Measurements from ENCODE around the gene NELL2.
A peak's percentile ranks its signal among the peaks of the same experiment; 100 is the strongest.

The NELL2 gene

GRCh38 chr12:44677724-44678123 is 198.4 kb downstream of the NELL2 start:
- no peak for DNase-seq

GRCh38 chr12:44674875-44675274 is 201.2 kb downstream of the NELL2 start:
- no peak for DNase-seq

GRCh38 chr12:44673811-44674210 is 202.3 kb downstream of the NELL2 start:
- no peak for DNase-seq

GRCh38 chr12:44672042-44672441 is 204.1 kb downstream of the NELL2 start:
- DNase-seq = no peak

- no peak for DNase-seq
Observed at GRCh38 chr12:44668443-44668842, 207.7 kb downstream of the NELL2 start.

GRCh38 chr12:44667461-44667860 is 208.7 kb downstream of the NELL2 start:
- DNase-seq = no peak

GRCh38 chr12:44663291-44663690 is 212.8 kb downstream of the NELL2 start:
- no peak for DNase-seq

- DNase-seq = no peak
Observed at GRCh38 chr12:44655846-44656245, 220.3 kb downstream of the NELL2 start.

GRCh38 chr12:44654646-44655639 is 221.2 kb downstream of the NELL2 start:
- no peak for DNase-seq

GRCh38 chr12:44653861-44654527 is 222.1 kb downstream of the NELL2 start:
- no peak for DNase-seq

GRCh38 chr12:44649693-44650092 is 226.4 kb downstream of the NELL2 start:
- DNase-seq = no peak

- no peak for DNase-seq
Observed at GRCh38 chr12:44647917-44648690, 228.0 kb downstream of the NELL2 start.

GRCh38 chr12:44640427-44641190 is 235.5 kb downstream of the NELL2 start:
- DNase-seq = no peak

GRCh38 chr12:44637875-44638274 is 238.2 kb downstream of the NELL2 start:
- DNase-seq = no peak

- DNase-seq = no peak
Observed at GRCh38 chr12:44628180-44628579, 247.9 kb downstream of the NELL2 start.

- no peak for DNase-seq
Observed at GRCh38 chr12:44627387-44628166, 248.5 kb downstream of the NELL2 start.

- DNase-seq = peak; percentile 10
Observed at GRCh38 chr12:44626883-44627282, 249.2 kb downstream of the NELL2 start.

- DNase-seq = peak; percentile 49
Observed at GRCh38 chr12:44618946-44619345, 257.2 kb downstream of the NELL2 start.

- DNase-seq = no peak
Observed at GRCh38 chr12:44616402-44616801, 259.7 kb downstream of the NELL2 start.

GRCh38 chr12:44611538-44611937 is 264.6 kb downstream of the NELL2 start:
- DNase-seq = no peak

- DNase-seq = no peak
Observed at GRCh38 chr12:44603701-44604100, 272.4 kb downstream of the NELL2 start.

GRCh38 chr12:44592626-44593025 is 283.5 kb downstream of the NELL2 start:
- DNase-seq = no peak

All from NCI-H1417 treated with DMSO at 0.1 percent for 48 hours (cell line).